K562 (cell line): ENCODE data around the gene SPRY4. TPM values are rescaled to one million over a fixed set of nuclear protein-coding genes. Genes with fewer than 3 reads are reported as not detected.
A peak's percentile ranks its signal among the peaks of the same experiment; 100 is the strongest.

ENCODE experiments used
- ATAC-seq: fragments of 200-7000 bp; cut with Tn5 transposase; 3 replicates; pipeline ENCODE4 v1.9.1; 2020; ENCODE audit warnings: moderate library complexity
- BruUV-seq: library from RNA; stranded (reverse); fragments of 400-500 nt; replicated peaks from 2 replicates; lab custom pipeline; 2021; lab: Mats Ljungman, UMichigan
- CTCF ChIA-PET: fragments of 300-600 bp; formaldehyde crosslinking; extraction: SDS; loops from one replicate; lab custom pipeline; 2021; ENCODE audit warnings: low intra/inter-chr PET ratio; lab: Yijun Ruan, JAX
- POLR2A ChIA-PET: fragments of 300-600, 350-650 bp; sonication (Branson Sonifier 250); formaldehyde crosslinking; extraction: SDS; loops from one replicate; lab custom pipeline; 2021; ENCODE audit warnings: antibody characterized with exemption, inconsistent platforms; lab: Yijun Ruan, JAX
- DNase-seq, 4 experiments: peaks; one replicate each; pipeline versions ENCODE4 v3.0.0 to v3.0.0-alpha.2; 2011 to 2018; ENCODE audit warnings: low spot score in 3 of 4, mixed read lengths in 3 of 4; ENCODE audit errors: extremely low read depth in 1 of 4
- FAIRE-seq: peaks from 2 replicates; lab custom pipeline; 2011; peaks lifted over from hg19 to GRCh38; lab: Jason Lieb, UNC
- H2AFZ ChIP-seq: 2 replicates; pipeline ENCODE4 v1.6.0; 2011; ENCODE audit warnings: low read depth, low read length, control low read depth, inconsistent platforms
- H3K27ac ChIP-seq: fragments of 200-600 bp; 3 replicates; pipeline ENCODE4 v1.8.0; 2011; ENCODE audit warnings: low read depth, mild to moderate bottlenecking, control low read depth, inconsistent platforms, low read length, moderate library complexity, mixed read lengths; ENCODE audit errors: extremely low read depth
- H3K27me3 ChIP-seq, 2 experiments: fragments of 300-600 bp in 1 of 2; 2 replicates in 1 of 2; 3 replicates in 1 of 2; pipeline versions ENCODE4 v1.6.0 to v1.8.0; 2011; ENCODE audit warnings: inconsistent platforms in 2 of 2, low read length in 2 of 2, mild to moderate bottlenecking in 1 of 2, mixed read lengths in 1 of 2, moderate library complexity in 1 of 2; ENCODE audit not compliant: control insufficient read depth in 2 of 2, insufficient read depth in 2 of 2
- H3K36me3 ChIP-seq: fragments of 300-600 bp; 3 replicates; pipeline ENCODE4 v1.8.0; 2011; ENCODE audit warnings: mild to moderate bottlenecking, low read length, inconsistent platforms; ENCODE audit not compliant: control insufficient read depth, insufficient read depth
- H3K4me1 ChIP-seq, 2 experiments: fragments of 200-600 bp in 1 of 2; replicated peaks in 1 of 2; 2 replicates in 1 of 2; 3 replicates in 1 of 2; pipeline versions ENCODE4 v1.5.1 to v1.8.0; 2011; ENCODE audit warnings: inconsistent platforms in 2 of 2, low read length in 2 of 2, mild to moderate bottlenecking in 1 of 2, mixed read lengths in 1 of 2, moderate library complexity in 1 of 2; ENCODE audit not compliant: control insufficient read depth in 2 of 2, insufficient read depth in 2 of 2
- H3K4me2 ChIP-seq: 2 replicates; pipeline ENCODE4 v1.6.1; 2011; ENCODE audit warnings: low read length, control low read depth, inconsistent platforms, mixed read lengths; ENCODE audit not compliant: insufficient read depth
- H3K4me3 ChIP-seq: fragments of 200-600 bp; sonication (generic), shearing (Covaris generic); 2 replicates; pipeline ENCODE4 v1.5.1; 2016; ENCODE audit warnings: control low read depth, inconsistent platforms
- H3K79me2 ChIP-seq: fragments of 200-600 bp; 3 replicates; pipeline ENCODE4 v1.8.0; 2011; ENCODE audit warnings: low read length, inconsistent platforms; ENCODE audit not compliant: control insufficient read depth, insufficient read depth
- H3K9ac ChIP-seq, 2 experiments: 2 replicates each; pipeline versions ENCODE4 v1.6.0 to v1.6.1; 2011; ENCODE audit warnings: low read depth in 2 of 2, low read length in 2 of 2, control low read depth in 1 of 2, inconsistent platforms in 1 of 2, mild to moderate bottlenecking in 1 of 2, mixed read lengths in 1 of 2; ENCODE audit not compliant: insufficient read depth in 1 of 2
- H3K9me1 ChIP-seq: one replicate; pipeline ENCODE4 v1.6.0; 2011; ENCODE audit warnings: inconsistent platforms, mild to moderate bottlenecking, low read length, moderate library complexity; ENCODE audit not compliant: control insufficient read depth, insufficient read depth
- H3K9me3 ChIP-seq: replicated peaks from 2 replicates; pipeline ENCODE4 v1.5.1; 2011; ENCODE audit warnings: low read depth, low read length, inconsistent platforms; ENCODE audit not compliant: control insufficient read depth, insufficient read depth
- H4K20me1 ChIP-seq: replicated peaks from 2 replicates; pipeline ENCODE4 v1.6.1; 2011; ENCODE audit warnings: low read length, inconsistent platforms, mixed read lengths; ENCODE audit not compliant: control insufficient read depth, insufficient read depth
- ARID1B ChIP-seq: fragments of 450-650 bp; IDR thresholded peaks from 2 replicates; pipeline ENCODE4 v1.6.1; 2016; ENCODE audit warnings: antibody characterized with exemption, mild to moderate bottlenecking, inconsistent platforms
- CEBPB ChIP-seq: fragments of 450-650 bp; IDR thresholded peaks from 2 replicates; pipeline ENCODE4 v1.6.1; 2016; ENCODE audit warnings: missing genetic modification characterization, missing compliant biosample characterization
- DPF2 ChIP-seq: fragments of 450-650 bp; IDR thresholded peaks from 2 replicates; pipeline ENCODE4 v1.6.1; 2016
- GATA2 ChIP-seq: sonication (generic); formaldehyde crosslinking; IDR thresholded peaks from 2 replicates; pipeline ENCODE4 v1.4.0; 2020; ENCODE audit warnings: mild to moderate bottlenecking, missing genetic modification reagents
- HDAC1 ChIP-seq, 2 experiments: fragments of 450-650 bp; IDR thresholded peaks; 2 replicates each; pipeline ENCODE4 v1.6.1; 2016 to 2017; ENCODE audit warnings: inconsistent platforms in 1 of 2, mild to moderate bottlenecking in 1 of 2, moderate library complexity in 1 of 2
- HDAC2 ChIP-seq: fragments of 450-650 bp; IDR thresholded peaks from 2 replicates; pipeline ENCODE4 v1.6.1; 2016; ENCODE audit warnings: mild to moderate bottlenecking
- KDM1A ChIP-seq, 2 experiments: fragments of 450-650 bp; IDR thresholded peaks; 2 replicates each; pipeline ENCODE4 v1.6.1; 2016; ENCODE audit warnings: mild to moderate bottlenecking in 2 of 2
- MBD2 ChIP-seq: sonication (generic); IDR thresholded peaks from 2 replicates; pipeline ENCODE4 v1.6.1; 2016; ENCODE audit warnings: low read depth, borderline replicate concordance
- MCM3 ChIP-seq: fragments of 450-650 bp; IDR thresholded peaks from 2 replicates; pipeline ENCODE4 v1.6.1; 2016
- NCOR1 ChIP-seq: fragments of 450-650 bp; IDR thresholded peaks from 2 replicates; pipeline ENCODE4 v1.6.1; 2016; ENCODE audit warnings: mild to moderate bottlenecking, moderate library complexity
- NFIC ChIP-seq: fragments of 450-650 bp; IDR thresholded peaks from 2 replicates; pipeline ENCODE4 v1.6.1; 2017; ENCODE audit warnings: mild to moderate bottlenecking, inconsistent platforms
- RBM14 ChIP-seq: fragments of 200-400 bp; formaldehyde crosslinking; IDR thresholded peaks from 2 replicates; pipeline ENCODE4 v1.6.1; 2018; ENCODE audit warnings: low read depth, mild to moderate bottlenecking, low read length, moderate library complexity, borderline replicate concordance; ENCODE audit not compliant: insufficient read depth
- SRSF9 ChIP-seq: fragments of 200-400 bp; formaldehyde crosslinking; IDR thresholded peaks from 2 replicates; pipeline ENCODE4 v1.6.1; 2017; ENCODE audit warnings: low read depth, low read length, borderline replicate concordance
- TAL1 ChIP-seq: fragments of 450-650 bp; IDR thresholded peaks from 2 replicates; pipeline ENCODE4 v1.6.1; 2016; ENCODE audit warnings: mild to moderate bottlenecking
- TFAM ChIP-seq: fragments of 250-450 bp; sonication (Bioruptor Pico); conservative IDR thresholded peaks from 2 replicates; pipeline ENCODE4 v1.5.0; 2021; ENCODE audit warnings: mild to moderate bottlenecking, moderate library complexity
- ZNF239 ChIP-seq: fragments of 250-450 bp; sonication (Bioruptor Pico); IDR thresholded peaks from 2 replicates; pipeline ENCODE4 v1.4.0; 2020; ENCODE audit warnings: mild to moderate bottlenecking
- ZNF57 ChIP-seq: fragments of 450-650 bp; formaldehyde crosslinking; IDR thresholded peaks from 2 replicates; pipeline ENCODE4 v1.4.0; 2020; ENCODE audit warnings: mild to moderate bottlenecking, moderate library complexity
- ZNF668 ChIP-seq: fragments of 250-450 bp; sonication (Bioruptor Pico); IDR thresholded peaks from 2 replicates; pipeline ENCODE4 v1.8.0; 2022; ENCODE audit warnings: mild to moderate bottlenecking, inconsistent platforms
- WGBS: fragments of 100-300 bp; shearing (Covaris generic); methylation state at CpG from one replicate; pipeline ENCODE4 v1.1.6; 2016; ENCODE audit warnings: low coverage, mixed read lengths; ENCODE audit not compliant: insufficient coverage; ENCODE audit errors: missing lambda C conversion rate; 5-methylcytosine and 5-hydroxymethylcytosine counted together
- in situ Hi-C: fragments of 300-500 bp; cut with MboI; formaldehyde crosslinking; loops from 4 replicates; pipeline ENCODE4 v1.15.0; 2018; ENCODE audit warnings: inconsistent platforms, mixed read lengths
- intact Hi-C: fragments of 100-400 bp; cut with micrococcal nuclease; formaldehyde crosslinking; loops from 2 replicates; pipeline ENCODE4 v1.14.2; 2022
- polyA plus RNA-seq, 8 experiments: library from polyadenylated mRNA; depleted of rRNA in 4 of 8; stranded (reverse) in 5 of 8; unstranded in 3 of 8; fragments of >200 nt; fragmentation: Nextera tagmentation in 2 of 8; fragmentation: Illumina TruSeq in 1 of 8; extraction: Ambion mirVana in 2 of 8; extraction: Trizol in 1 of 8; gene quantifications; 2 replicates each; pipeline versions ENCODE4 v1.2.1 to v1.2.3, GENCODE V29; 2011 to 2014; ENCODE audit warnings: inconsistent platforms in 1 of 8, missing spikeins in 1 of 8
- total RNA-seq, 7 experiments: library from RNA; depleted of rRNA in 6 of 7; stranded (reverse); fragments of >200 nt in 6 of 7; fragmentation: Illumina TruSeq in 2 of 7; extraction: Trizol in 2 of 7; gene quantifications; 2 replicates each; pipeline versions ENCODE4 v1.2.1 to v1.2.3, GENCODE V29; 2011 to 2021; ENCODE audit warnings: low replicate concordance in 1 of 7
- TF ChIP-seq, protein P1 (sequence below): fragments of 250-450 bp; sonication (Bioruptor Pico); IDR thresholded peaks from 2 replicates; pipeline ENCODE4 v1.4.0; 2020; ENCODE audit warnings: mild to moderate bottlenecking, moderate library complexity, borderline replicate concordance
- TF ChIP-seq, protein P2 (sequence below): sonication (generic); IDR thresholded peaks from 2 replicates; pipeline ENCODE4 v1.6.1; 2016

The SPRY4 gene
- total and polyA plus RNA-seq, 9 of the 15 experiments (the other 6 are each of a cell fraction or from before 2014, with no cell fraction given) = 2.6 to 24.2 (median 9.5) TPM

DNA sequence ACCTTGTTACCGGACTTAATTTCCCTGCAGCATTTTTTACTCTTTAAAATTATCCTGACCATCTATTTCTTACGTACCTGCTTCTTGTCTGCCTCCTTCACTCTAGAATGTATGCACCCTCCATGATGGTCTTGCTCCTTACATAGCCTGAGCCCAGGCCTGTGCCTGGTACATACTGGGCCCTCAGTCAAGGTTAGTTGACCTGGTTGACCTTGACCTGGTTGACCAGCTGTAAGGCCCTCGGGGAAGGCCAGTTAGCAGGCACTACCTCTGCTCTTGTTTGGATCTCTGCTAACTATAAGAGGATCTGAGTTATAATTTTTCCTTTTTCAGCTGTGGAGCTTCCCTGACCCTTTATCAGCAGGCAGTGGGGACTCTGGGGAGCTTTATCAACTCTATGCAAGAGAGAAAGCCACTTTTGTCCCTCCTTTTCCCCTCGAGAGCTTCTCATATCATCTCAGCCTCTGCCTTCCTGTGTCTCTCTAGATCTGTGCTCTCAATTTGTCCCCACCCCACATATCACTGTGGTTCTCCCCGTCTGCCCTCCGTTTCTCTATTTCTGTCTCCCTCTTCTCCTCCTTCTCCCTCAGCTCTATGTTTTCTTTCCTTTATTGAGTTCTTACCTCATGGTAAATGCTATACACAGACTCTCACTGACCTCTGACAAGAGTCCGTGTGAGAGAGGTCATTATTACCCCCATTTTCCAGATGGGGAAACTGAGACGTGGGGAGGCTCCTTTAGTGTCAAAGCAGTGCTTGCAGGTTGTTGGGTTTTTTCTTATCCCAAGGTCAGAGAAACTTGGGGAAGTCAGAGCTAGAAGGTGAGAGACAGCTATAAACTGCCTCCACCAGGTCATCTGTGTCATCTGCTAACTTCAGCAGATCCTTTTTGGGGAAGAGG lies 28.6 kb downstream of the SPRY4 start:
- ATAC-seq (peak; percentile 72), FAIRE-seq (peak; percentile 71), DNase-seq (peak in 2 of 4 experiments; percentile 70 to 77)
- Histone ChIP-seq H2AFZ (peak overlapping the region; percentile 72), H3K79me2 (no peaks in the 10 kb centered on the region), H4K20me1 (no peaks in the 10 kb centered on the region), H3K9ac (peak overlapping the region; percentile 29 to 45; a peak in 3 of 4 replicates), H3K27me3 (no peaks in the 10 kb centered on the region), H3K4me3 (no peak overlapping the region), H3K27ac (peak overlapping the region; percentile 62), H3K4me1 (peaks cover 7 to 24% of the 10 kb centered on the region in 2 experiments; a peak in 3 of 5 replicates), H3K9me3 (no peaks in the 10 kb centered on the region), H3K4me2 (peak overlapping the region; percentile 61), H3K36me3 (no peaks in the 10 kb centered on the region), H3K9me1 (no peaks in the 10 kb centered on the region)
- no TSS peak for BruUV-seq
- intact Hi-C loops = no loop called here
- CTCF ChIA-PET = no interaction called here
- in situ Hi-C loops = no loop called here
- 27% methylated on average over 8 of the region's 8 CpGs for WGBS
- POLR2A ChIA-PET = interaction anchor here (0.8 to 6.1 kb wide), 5 partner anchors 11 to 127 kb away, joined by 3 to 38 read pairs (median 4); no protein-coding TSS in a partner anchor
- TF ChIP-seq TAL1 = peak; percentile 44; the same call in 1 of the 2 replicates
- TF ChIP-seq, protein P1, sequence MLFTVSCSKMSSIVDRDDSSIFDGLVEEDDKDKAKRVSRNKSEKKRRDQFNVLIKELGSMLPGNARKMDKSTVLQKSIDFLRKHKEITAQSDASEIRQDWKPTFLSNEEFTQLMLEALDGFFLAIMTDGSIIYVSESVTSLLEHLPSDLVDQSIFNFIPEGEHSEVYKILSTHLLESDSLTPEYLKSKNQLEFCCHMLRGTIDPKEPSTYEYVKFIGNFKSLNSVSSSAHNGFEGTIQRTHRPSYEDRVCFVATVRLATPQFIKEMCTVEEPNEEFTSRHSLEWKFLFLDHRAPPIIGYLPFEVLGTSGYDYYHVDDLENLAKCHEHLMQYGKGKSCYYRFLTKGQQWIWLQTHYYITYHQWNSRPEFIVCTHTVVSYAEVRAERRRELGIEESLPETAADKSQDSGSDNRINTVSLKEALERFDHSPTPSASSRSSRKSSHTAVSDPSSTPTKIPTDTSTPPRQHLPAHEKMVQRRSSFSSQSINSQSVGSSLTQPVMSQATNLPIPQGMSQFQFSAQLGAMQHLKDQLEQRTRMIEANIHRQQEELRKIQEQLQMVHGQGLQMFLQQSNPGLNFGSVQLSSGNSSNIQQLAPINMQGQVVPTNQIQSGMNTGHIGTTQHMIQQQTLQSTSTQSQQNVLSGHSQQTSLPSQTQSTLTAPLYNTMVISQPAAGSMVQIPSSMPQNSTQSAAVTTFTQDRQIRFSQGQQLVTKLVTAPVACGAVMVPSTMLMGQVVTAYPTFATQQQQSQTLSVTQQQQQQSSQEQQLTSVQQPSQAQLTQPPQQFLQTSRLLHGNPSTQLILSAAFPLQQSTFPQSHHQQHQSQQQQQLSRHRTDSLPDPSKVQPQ (CRISPR knock-in tag) = no peak
- peak; percentile 48; the same call in 1 of the 2 replicates for TF ChIP-seq HDAC2
- TF ChIP-seq ZNF57 (CRISPR knock-in tag) = no peak
- TF ChIP-seq NFIC = 0 out of 2 replicates have a peak, but pooled peaks have one; percentile 18
- TF ChIP-seq, protein P2, sequence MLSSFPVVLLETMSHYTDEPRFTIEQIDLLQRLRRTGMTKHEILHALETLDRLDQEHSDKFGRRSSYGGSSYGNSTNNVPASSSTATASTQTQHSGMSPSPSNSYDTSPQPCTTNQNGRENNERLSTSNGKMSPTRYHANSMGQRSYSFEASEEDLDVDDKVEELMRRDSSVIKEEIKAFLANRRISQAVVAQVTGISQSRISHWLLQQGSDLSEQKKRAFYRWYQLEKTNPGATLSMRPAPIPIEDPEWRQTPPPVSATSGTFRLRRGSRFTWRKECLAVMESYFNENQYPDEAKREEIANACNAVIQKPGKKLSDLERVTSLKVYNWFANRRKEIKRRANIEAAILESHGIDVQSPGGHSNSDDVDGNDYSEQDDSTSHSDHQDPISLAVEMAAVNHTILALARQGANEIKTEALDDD = peak; percentile 81
- peak; percentile 71 for TF ChIP-seq ARID1B
- peak; percentile 61 for TF ChIP-seq NCOR1
- TF ChIP-seq GATA2 (CRISPR knock-in tag) = 0 out of 2 replicates have a peak, but pooled peaks have one; percentile 36
- no peak for TF ChIP-seq MBD2
- no peak for TF ChIP-seq SRSF9
- no peak for TF ChIP-seq CEBPB (tag)
- TF ChIP-seq ZNF668 (CRISPR knock-in tag) = no peak
- TF ChIP-seq DPF2 = peak; percentile 44; the same call in 1 of the 2 replicates
- no peak for TF ChIP-seq TFAM (CRISPR knock-in tag)
- TF ChIP-seq MCM3 = no peak
- TF ChIP-seq KDM1A (IDR thresholded peaks at IDR 0.05) = peak; percentile 53 to 86; a peak in 3 of 4 replicates
- TF ChIP-seq ZNF239 (CRISPR knock-in tag) = no peak
- TF ChIP-seq HDAC1 (IDR thresholded peaks at IDR 0.05) = 0 out of 4 replicates have a peak, but pooled peaks of 1 of the 2 experiments have one; percentile 12
- no peak for TF ChIP-seq RBM14
